T-helper 22 cell (primary cell): Measurements from ENCODE around the gene HEBP2.

Experiments
- DNase-seq: peaks from one replicate; pipeline ENCODE4 v3.0.0-alpha.2; 2020; ENCODE audit warnings: low read depth

The HEBP2 gene

DNA sequence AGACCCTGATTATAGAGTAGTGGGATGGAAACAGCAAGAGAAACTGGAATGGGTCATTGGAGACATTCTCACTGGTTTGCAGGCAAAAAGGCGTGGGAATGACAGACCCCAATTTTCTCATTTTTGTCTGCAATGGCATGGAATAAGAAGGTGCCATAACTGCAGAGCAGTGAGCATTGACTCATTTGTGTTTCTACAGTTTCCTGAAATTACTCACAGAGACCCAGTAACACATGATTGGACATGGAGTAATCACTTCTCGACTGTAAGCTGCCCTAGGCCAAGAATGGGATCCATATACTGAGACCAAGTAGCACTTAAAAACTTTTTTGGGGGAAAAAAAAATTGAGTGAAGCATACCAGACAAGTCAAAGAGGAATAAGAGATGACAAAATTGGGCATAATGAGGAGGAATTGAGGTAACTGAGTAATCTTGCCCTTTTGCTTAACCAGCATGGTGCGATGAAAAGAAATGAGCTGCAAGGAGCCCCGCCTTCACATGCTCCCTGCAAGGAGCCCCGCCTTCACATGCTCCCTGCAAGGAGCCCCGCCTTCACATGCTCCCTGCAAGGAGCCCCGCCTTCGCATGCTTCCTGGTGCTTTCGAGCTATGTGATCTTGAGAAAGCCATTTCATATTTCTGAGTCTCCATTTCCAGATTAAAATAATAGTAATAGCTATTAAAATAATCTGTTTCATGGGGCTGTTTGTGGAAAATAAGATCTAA, 51.1 kb downstream of the HEBP2 start:
- DNase-seq = peak; percentile 21

DNA sequence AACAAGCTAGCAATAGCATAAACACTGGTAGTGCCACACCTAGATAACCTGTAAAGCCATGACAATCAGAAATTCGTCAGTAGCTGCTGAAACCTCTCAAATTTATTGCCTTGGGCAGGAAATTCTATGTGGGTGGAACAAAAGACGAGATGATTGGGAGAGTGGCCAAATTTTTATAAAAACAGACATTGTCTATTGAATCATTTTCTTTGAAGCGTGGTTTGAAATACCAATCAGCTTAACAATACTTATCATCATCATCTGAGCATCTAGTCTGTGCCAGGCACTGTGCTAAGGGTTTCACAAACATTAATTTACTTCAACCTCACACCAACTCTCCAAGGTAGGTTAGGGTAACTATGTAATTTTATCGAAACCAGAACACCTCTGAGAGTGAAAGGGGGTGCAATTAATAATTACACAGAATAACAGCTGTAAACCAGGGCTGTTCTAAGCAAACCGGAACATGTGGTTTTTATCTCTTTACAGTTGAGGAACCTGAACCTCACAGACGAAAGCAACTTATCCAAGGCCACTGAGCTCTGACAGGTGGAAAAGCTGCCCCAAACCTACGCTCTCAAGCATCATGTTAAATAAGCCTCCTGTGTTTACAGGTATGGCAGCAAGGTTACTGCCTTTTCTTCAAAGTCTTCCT, 51.9 kb downstream of the HEBP2 start:
- DNase-seq = peak; percentile 16

DNA sequence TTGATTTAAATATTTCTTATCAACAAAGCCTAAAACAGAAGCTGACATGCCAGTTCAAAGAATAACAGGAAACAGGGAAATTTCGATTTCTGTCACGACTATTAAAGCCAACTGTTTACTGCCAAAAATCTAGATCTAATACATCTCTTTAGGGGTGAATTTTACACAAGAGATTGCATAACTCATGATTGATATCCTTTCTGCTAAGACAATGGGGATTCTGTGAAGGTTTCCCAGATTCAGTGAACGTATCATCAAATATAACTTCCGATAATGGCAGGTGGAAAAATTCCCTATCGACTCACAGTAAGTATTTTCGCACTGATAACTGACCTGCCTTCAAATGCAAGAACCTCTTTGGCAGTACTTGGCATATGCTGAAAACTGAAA, 52.4 kb downstream of the HEBP2 start:
- DNase-seq = no peak

DNA sequence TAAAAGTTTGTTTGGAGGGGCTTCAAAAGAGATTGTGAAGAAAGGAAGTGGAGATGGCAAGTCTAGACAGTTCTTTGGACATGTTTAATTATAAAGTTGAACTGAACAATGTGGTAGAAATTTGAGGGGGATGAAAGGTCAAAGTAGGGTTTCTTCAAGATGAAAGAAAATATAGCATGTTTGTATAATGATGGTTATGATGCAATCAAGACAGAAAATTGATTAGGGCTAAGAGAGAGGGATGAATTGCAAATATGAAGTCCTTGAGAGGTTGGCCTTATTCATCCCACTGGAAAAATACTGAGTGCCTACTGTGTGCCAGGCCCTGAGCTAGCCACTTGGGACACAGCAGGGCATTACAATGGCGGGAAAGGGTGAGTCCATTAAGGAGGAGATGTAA, 57.6 kb downstream of the HEBP2 start:
- no peak for DNase-seq

DNA sequence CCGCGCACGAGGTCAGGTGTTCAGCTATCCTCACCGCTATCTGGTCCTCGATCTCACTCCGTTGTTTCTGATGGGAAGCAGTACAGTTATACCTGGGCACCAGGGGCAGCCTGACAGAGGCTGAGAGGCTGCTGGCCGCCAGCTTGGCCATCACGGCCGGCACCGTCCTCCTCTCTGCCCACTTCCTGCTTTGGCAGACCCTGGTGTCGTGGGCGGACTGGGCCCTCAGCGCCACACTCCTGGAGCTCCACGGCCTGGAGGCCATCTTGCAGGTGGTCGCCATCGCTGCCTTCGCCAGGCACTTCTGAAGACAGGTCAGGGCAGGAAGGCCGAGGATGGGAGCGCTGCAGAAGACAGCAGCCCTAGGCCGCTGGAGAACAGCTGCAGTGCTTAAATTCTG, 60.1 kb downstream of the HEBP2 start:
- no peak for DNase-seq

DNA sequence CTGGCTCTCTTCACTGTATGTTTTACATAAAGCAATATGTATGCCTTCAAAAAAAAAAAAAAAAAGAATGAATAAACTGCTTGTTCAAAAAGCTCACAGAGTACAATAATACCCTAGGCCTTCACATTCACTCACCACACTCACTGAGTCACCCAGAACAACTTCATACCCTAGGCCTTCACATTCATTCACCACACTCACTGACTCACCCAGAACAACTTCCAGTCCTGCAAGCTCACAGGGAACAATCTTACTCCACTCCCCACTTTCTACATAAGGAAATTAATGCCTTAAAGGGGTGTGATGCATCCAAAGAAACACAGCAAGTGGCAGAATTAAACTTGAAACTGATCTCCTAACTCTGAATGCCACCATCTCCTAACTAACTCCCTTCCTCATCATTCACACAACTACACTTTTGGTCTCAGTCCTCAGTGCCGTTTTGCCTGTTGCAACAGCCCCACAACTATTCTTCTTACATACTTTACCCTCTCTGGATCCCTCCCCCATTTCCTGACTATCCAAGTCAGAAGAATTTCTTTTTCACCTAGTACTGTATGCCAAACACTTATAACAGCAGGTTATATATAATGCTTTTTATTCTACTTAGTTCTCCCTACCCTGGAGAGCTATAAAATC, 61.1 kb downstream of the HEBP2 start:
- DNase-seq = no peak

DNA sequence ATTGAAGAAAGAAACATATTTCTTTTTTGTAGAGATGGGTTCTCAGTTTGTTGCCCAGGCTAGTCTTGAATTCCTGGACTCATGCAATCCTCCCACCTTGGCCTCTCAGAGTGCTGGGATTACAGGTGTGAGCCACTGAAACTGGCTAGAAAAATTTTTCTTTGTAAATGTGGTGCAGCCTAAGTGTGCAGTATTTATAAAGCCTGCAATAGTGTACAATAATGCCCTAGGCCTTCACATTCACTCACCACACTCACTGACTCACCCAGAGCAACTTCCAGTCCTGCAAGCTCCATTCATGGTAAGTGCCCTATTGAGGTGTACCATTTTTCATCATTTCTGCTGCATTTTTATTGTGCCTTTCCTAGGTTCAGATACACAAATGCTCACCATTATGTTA, 63.9 kb downstream of the HEBP2 start:
- no peak for DNase-seq

DNA sequence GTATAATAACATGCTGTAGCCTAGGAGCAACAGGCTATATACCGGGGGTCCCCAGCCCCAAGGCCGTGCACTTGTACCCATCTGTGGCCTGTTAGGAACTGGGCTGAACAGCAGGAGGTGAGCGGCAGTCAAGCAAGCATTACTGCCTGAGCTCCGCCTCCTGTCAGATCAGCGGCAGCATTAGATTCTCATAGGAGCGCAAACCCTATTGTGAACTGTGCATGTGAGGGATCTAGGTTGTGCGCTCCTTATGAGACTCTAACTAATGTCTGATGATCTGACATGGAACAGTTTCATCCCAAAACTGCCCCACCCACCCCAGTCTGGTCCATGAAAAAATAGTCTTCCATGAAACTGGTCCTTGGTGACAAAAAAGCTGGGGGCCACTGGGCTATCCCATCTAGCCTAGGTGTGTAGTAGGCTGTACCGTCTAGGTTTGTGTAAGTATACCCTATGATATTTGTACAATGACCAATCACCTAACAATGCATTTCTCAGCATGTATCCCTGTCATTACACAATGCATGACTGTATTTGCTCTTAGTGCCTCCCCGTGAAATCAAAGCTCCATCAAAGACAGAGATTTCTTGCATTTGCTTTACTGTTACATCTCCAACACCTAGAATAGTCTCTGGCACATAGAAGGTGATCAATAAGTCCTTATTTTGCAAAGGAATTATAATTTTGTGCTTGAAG, 64.4 kb downstream of the HEBP2 start:
- no peak for DNase-seq
